Fibroblast of lung (primary cell): ENCODE results near the gene PLCG2. TPM values are rescaled to one million over a fixed set of nuclear protein-coding genes. Genes with fewer than 3 reads are reported as not detected.

Experiments used
- DNase-seq, 2 donors: peaks; one replicate each; pipeline versions ENCODE4 v3.0.0 to v3.0.0-alpha.2; 2010; ENCODE audit warnings: low read depth in 2 of 2
- H2AFZ ChIP-seq: 2 replicates; pipeline ENCODE4 v1.5.1; 2012; ENCODE audit warnings: low read length, control low read depth, inconsistent platforms
- H3K27ac ChIP-seq: 2 replicates; pipeline ENCODE4 v1.5.1; 2011; ENCODE audit warnings: low read length, control low read depth; ENCODE audit not compliant: insufficient read depth
- H3K27me3 ChIP-seq: 2 replicates; pipeline ENCODE4 v1.5.1; 2011; ENCODE audit warnings: mild to moderate bottlenecking, low read length; ENCODE audit not compliant: control insufficient read depth, insufficient read depth
- H3K36me3 ChIP-seq: 2 replicates; pipeline ENCODE4 v1.5.1; 2011; ENCODE audit warnings: low read length; ENCODE audit not compliant: control insufficient read depth, insufficient read depth
- H3K4me1 ChIP-seq: 2 replicates; pipeline ENCODE4 v1.5.1; 2011; ENCODE audit warnings: low read length; ENCODE audit not compliant: control insufficient read depth, insufficient read depth; ENCODE audit errors: extremely low read depth
- H3K4me2 ChIP-seq: 2 replicates; pipeline ENCODE4 v1.5.1; 2011; ENCODE audit warnings: low read length, control low read depth; ENCODE audit not compliant: insufficient read depth; ENCODE audit errors: extremely low read depth
- H3K4me3 ChIP-seq, 4 experiments: fragments of 200-600 bp in 1 of 4; sonication (generic) in 1 of 4; replicated peaks in 1 of 4; 2 replicates each; pipeline ENCODE4 v1.5.1; 2011 to 2016; ENCODE audit warnings: low read length in 4 of 4, low read depth in 3 of 4, mild to moderate bottlenecking in 3 of 4, control low read depth in 2 of 4, inconsistent platforms in 1 of 4, mixed read lengths in 1 of 4; ENCODE audit not compliant: insufficient read depth in 1 of 4; ENCODE audit errors: control extremely low read depth in 1 of 4
- H3K79me2 ChIP-seq: 2 replicates; pipeline ENCODE4 v1.5.1; 2012; ENCODE audit warnings: mild to moderate bottlenecking, low read length, inconsistent platforms; ENCODE audit not compliant: control insufficient read depth, insufficient read depth
- H3K9ac ChIP-seq: 2 replicates; pipeline ENCODE4 v1.5.1; 2011; ENCODE audit warnings: mild to moderate bottlenecking, low read length, control low read depth; ENCODE audit not compliant: insufficient read depth
- H3K9me3 ChIP-seq: 2 replicates; pipeline ENCODE4 v1.5.1; 2012; ENCODE audit warnings: low read depth, low read length; ENCODE audit not compliant: control insufficient read depth, insufficient read depth
- H4K20me1 ChIP-seq: 2 replicates; pipeline ENCODE4 v1.5.1; 2011; ENCODE audit warnings: low read length; ENCODE audit not compliant: control insufficient read depth, insufficient read depth; ENCODE audit errors: extremely low read depth
- CTCF ChIP-seq, 2 donors: IDR thresholded peaks in 1 of 2; conservative IDR thresholded peaks in 1 of 2; 1 replicate in 1 of 2; 2 replicates in 1 of 2; pipeline ENCODE4 v1.5.1; 2011 to 2012; ENCODE audit warnings: low read length in 2 of 2, control low read depth in 1 of 2, inconsistent platforms in 1 of 2, low read depth in 1 of 2, mild to moderate bottlenecking in 1 of 2
- EZH2 ChIP-seq: IDR thresholded peaks from 2 replicates; pipeline ENCODE4 v1.5.1; 2012; ENCODE audit warnings: low read length, control low read depth, mild to moderate bottlenecking; ENCODE audit errors: missing control alignments
- polyA plus RNA-seq, 2 donors: library from polyadenylated mRNA; depleted of rRNA in 1 of 2; stranded (reverse) in 1 of 2; unstranded in 1 of 2; fragments of >200 nt; gene quantifications; 2 replicates each; pipeline ENCODE4 v1.2.1, GENCODE V29; 2011 to 2012; ENCODE audit warnings: missing spikeins in 1 of 2
- total RNA-seq: library from RNA; depleted of rRNA; stranded (reverse); fragments of >200 nt; gene quantifications from 2 replicates; pipeline ENCODE4 v1.2.1, GENCODE V29; 2014

PLCG2 gene
- total and polyA plus RNA-seq, 2 donors (not counting 1 experiment from before 2014, with no cell fraction given) = 0.53 to 0.66 TPM

GRCh38 chr16:81956213-81956948, 177.3 kb downstream of the PLCG2 start:
- no peak for DNase-seq
- no peak overlapping the region for H3K9ac ChIP-seq

GRCh38 chr16:81964808-81965207, 185.7 kb downstream of the PLCG2 start:
- H3K27ac ChIP-seq = no peak overlapping the region
- H2AFZ ChIP-seq = no peak overlapping the region
- no peaks in the 10 kb centered on the region for H3K4me1 ChIP-seq
- no peak overlapping the region for H3K4me3 ChIP-seq
- H3K9ac ChIP-seq = no peak overlapping the region
- H3K36me3 ChIP-seq = no peaks in the 10 kb centered on the region
- no peak overlapping the region for H3K4me2 ChIP-seq
- no peaks in the 10 kb centered on the region for H3K27me3 ChIP-seq
- no peaks in the 10 kb centered on the region for H3K79me2 ChIP-seq
- H4K20me1 ChIP-seq = no peaks in the 10 kb centered on the region
- DNase-seq = no peak
- no peaks in the 10 kb centered on the region for H3K9me3 ChIP-seq
- TF ChIP-seq EZH2 (no peak), CTCF (conservative IDR thresholded peaks at IDR 0.05 in 1 of 2, IDR thresholded peaks at IDR 0.05 in 1 of 2; ENCODE audit: low read depth in 1 of 2, low read length in 2 of 2) (no peak)

More at GRCh38 chr16:81956213-81956948, 177.3 kb downstream of the PLCG2 start:
- Histone ChIP-seq H3K79me2 (no peaks in the 10 kb centered on the region), H3K4me3 (no peak overlapping the region), H4K20me1 (no peaks in the 10 kb centered on the region), H3K36me3 (no peaks in the 10 kb centered on the region), H2AFZ (no peak overlapping the region), H3K27ac (no peak overlapping the region), H3K9me3 (no peaks in the 10 kb centered on the region), H3K27me3 (no peaks in the 10 kb centered on the region), H3K4me2 (no peak overlapping the region), H3K4me1 (no peaks in the 10 kb centered on the region)
- TF ChIP-seq EZH2 (no peak), CTCF (conservative IDR thresholded peaks at IDR 0.05 in 1 of 2, IDR thresholded peaks at IDR 0.05 in 1 of 2; ENCODE audit: low read depth in 1 of 2, low read length in 2 of 2) (no peak)

GRCh38 chr16:81967358-81967757, 188.3 kb downstream of the PLCG2 start:
- Histone ChIP-seq H3K79me2 (no peaks in the 10 kb centered on the region), H3K36me3 (no peaks in the 10 kb centered on the region), H3K4me1 (no peaks in the 10 kb centered on the region), H3K9me3 (no peaks in the 10 kb centered on the region), H3K9ac (no peak overlapping the region), H4K20me1 (no peaks in the 10 kb centered on the region), H3K27me3 (no peaks in the 10 kb centered on the region), H3K27ac (no peak overlapping the region), H3K4me3 (no peak overlapping the region), H3K4me2 (no peak overlapping the region), H2AFZ (no peak overlapping the region)
- no peak for DNase-seq
- TF ChIP-seq EZH2 (no peak), CTCF (conservative IDR thresholded peaks at IDR 0.05 in 1 of 2, IDR thresholded peaks at IDR 0.05 in 1 of 2; ENCODE audit: low read depth in 1 of 2, low read length in 2 of 2) (no peak)
